GM20000 (cell line): ENCODE data around the gene IL10RB.

Experiments used
- DNase-seq: peaks from one replicate; pipeline ENCODE4 v3.0.0; 2012; ENCODE audit warnings: low spot score
- CTCF ChIP-seq: IDR thresholded peaks from 2 replicates; pipeline ENCODE4 v1.5.1; 2012; ENCODE audit warnings: mild to moderate bottlenecking, control low read depth; ENCODE audit errors: extremely low read depth, missing control alignments

The IL10RB gene

GRCh38 chr21:33244082-33244778 lies 21.9 kb upstream of the IL10RB start:
- no peak for TF ChIP-seq CTCF
- DNase-seq, result no peak

DNA sequence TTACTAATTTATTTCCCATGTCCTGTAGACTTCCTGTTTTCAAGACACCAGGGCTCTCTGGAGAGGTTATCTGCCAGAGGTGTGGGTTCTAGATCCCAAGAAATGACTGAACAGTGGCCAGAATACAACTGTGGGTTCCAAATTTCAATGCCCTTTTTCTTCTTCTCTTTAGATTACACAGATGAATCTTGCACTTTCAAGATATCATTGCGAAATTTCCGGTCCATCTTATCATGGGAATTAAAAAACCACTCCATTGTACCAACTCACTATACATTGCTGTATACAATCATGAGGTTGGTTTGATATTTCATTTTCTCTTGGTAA lies 21.4 kb upstream of the IL10RB start:
- DNase-seq, result no peak
- no peak for TF ChIP-seq CTCF

DNA sequence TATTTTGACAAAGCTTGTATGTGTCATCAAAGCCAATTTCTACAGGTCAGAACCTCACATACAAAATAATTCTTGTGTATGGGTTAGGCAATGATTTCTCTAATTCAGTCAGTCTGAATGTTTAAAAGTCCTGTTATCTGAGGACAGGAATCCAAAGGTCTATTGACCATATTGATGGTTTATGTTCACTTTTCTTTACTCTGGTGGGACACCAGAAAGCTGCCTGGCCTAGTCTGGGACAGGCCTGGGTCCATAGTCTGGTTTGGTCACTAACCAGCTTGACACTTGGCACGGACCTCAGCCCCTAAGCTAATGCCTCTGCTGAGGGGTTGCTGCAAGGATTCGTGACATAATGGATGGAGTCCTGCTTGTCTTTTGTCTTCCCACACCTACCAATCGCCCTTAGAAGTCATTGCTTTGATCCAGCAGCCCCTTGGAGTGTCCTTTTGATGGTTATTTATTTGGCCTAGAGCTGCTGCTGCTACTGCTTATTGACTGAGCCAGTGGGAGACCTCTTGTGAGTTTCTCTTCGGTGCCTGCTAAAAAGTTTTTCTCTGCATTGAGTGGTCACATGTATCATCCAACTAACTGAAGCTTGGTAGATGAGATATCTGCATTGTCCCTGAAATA lies 20.8 kb upstream of the IL10RB start:
- DNase-seq, result no peak
- no peak for TF ChIP-seq CTCF

DNA sequence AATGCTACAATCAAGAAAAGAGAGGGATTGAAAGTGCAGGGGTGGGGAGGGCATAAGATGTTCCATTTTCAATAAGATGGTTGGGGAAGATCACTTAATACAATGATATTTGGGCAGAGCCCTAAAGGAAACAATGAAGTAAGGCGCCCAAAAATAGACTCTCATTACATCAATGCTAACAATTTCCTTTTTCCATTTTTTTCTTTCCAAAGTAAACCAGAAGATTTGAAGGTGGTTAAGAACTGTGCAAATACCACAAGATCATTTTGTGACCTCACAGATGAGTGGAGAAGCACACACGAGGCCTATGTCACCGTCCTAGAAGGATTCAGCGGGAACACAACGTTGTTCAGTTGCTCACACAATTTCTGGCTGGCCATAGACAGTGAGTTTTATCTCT lies 19.7 kb upstream of the IL10RB start:
- peak; percentile 3 for TF ChIP-seq CTCF
- DNase-seq, result no peak

- DNase-seq, result no peak
- TF ChIP-seq CTCF, result no peak
These were observed 19.2 kb upstream of the IL10RB start for GRCh38 chr21:33246963-33247362.

- TF ChIP-seq CTCF, result no peak
- no peak for DNase-seq
These were observed 18.6 kb upstream of the IL10RB start for GRCh38 chr21:33247599-33247998.

DNA sequence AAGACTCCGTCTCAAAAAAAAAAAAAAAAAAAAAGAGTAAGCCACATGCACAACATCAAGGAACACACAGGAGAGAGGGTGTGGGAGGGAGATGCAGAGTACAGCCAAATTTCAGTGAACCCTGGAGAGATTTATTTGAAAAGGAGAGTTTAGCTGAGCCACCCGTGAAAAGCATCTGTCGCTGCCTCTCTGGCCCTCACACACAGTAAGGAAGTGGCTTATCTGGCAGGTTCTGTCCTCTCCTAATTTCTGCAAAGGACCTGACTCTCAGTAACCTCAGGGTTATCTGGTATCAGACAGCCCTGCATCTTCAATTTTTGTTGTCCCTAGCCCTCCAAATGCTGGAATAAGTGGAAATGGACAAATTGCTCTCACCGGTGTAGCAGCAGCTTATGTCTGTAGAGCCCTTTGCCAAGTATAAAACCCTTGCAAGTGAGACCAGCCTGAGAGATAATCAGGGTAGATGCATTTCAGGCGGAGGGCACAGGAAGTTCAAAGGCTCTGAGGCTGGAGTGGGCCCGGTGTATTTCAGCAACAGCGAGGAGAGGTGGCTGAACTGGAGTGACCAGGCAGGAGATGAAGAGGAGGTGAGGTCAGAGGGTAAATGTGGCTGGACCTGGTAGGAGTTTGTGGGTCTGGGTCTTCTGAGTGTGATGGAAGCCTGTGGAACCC lies 16.7 kb upstream of the IL10RB start:
- DNase-seq, result no peak

More for the DNA sequence above, 16.7 kb upstream of the IL10RB start:
- TF ChIP-seq CTCF, result no peak
